Activated CD8-positive, alpha-beta T cell treated with anti-CD3 and anti-CD28 coated beads for 36 hours (primary cell): ENCODE measurements around the gene PDK1. TPM values are rescaled to one million over a fixed set of nuclear protein-coding genes. Genes with fewer than 3 reads are reported as not detected.
"Not testable (repeated sequence)": the region's sequence is repeated elsewhere in the genome, so short reads cannot be mapped to it uniquely, and the experiment has no call there.

Experiments
- ATAC-seq: fragments of 200-7000 bp; cut with Tn5 transposase; one replicate; pipeline ENCODE4 v1.10.0; 2021; ENCODE audit warnings: mild to moderate bottlenecking, moderate library complexity
- CTCF ChIA-PET: fragments of 350-600 bp; sonication (Branson Sonifier 250); formaldehyde crosslinking; loops from one replicate; lab custom pipeline; 2021; ENCODE audit warnings: antibody characterized with exemption; lab: Charles Lee
- POLR2A ChIA-PET: fragments of 350-600 bp; sonication (Branson Sonifier 250); formaldehyde crosslinking; loops from one replicate; lab custom pipeline; 2021; ENCODE audit warnings: antibody characterized with exemption; lab: Charles Lee
- DNase-seq: peaks from one replicate; pipeline ENCODE4 v3.0.0-alpha.2; 2020
- H3K27ac Mint-ChIP-seq: one replicate; pipeline ENCODE4 v1.8.0; 2021; ENCODE audit warnings: mild to moderate bottlenecking, mixed read lengths
- H3K27me3 Mint-ChIP-seq: one replicate; pipeline ENCODE4 v1.8.0; 2021; ENCODE audit warnings: mixed read lengths
- H3K36me3 Mint-ChIP-seq: one replicate; pipeline ENCODE4 v1.8.0; 2021; ENCODE audit warnings: low read depth, mixed read lengths
- H3K4me1 Mint-ChIP-seq: one replicate; pipeline ENCODE4 v1.8.0; 2021; ENCODE audit warnings: low read depth, mixed read lengths
- H3K4me3 Mint-ChIP-seq: one replicate; pipeline ENCODE4 v1.8.0; 2021; ENCODE audit warnings: mild to moderate bottlenecking, moderate library complexity, mixed read lengths
- H3K9me3 Mint-ChIP-seq: one replicate; pipeline ENCODE4 v1.8.0; 2021; ENCODE audit warnings: mixed read lengths
- CTCF ChIP-seq: fragments of 200-600 bp; IDR thresholded peaks from one replicate; pipeline ENCODE4 v1.8.0; 2022; ENCODE audit warnings: antibody characterized with exemption, mild to moderate bottlenecking
- intact Hi-C: fragments of 100-400 bp; cut with micrococcal nuclease; formaldehyde crosslinking; loops from one replicate; pipeline ENCODE4 v1.10.0; 2022
- total RNA-seq, 2 experiments: library from RNA; stranded (reverse); gene quantifications; one replicate each; pipeline ENCODE4 v1.2.3, GENCODE V29; 2021

Gene PDK1
- total RNA-seq, 2 experiments from 2014 or later = 65.8 to 70.7 TPM

- no peak overlapping the region for H3K4me3 Mint-ChIP-seq
- H3K9me3 Mint-ChIP-seq = no peaks in the 10 kb centered on the region
- H3K36me3 Mint-ChIP-seq = peaks cover 83% of the 10 kb centered on the region
- TF ChIP-seq CTCF = no peak
- ATAC-seq = peak; percentile 60
- H3K27me3 Mint-ChIP-seq = no peaks in the 10 kb centered on the region
- peak overlapping the region; percentile 25 for H3K27ac Mint-ChIP-seq
- CTCF ChIA-PET = interaction anchor here (0.6 kb wide), 1 partner anchor 550 kb away, joined by 4 read pairs; no protein-coding TSS in a partner anchor
- DNase-seq = no peak
- intact Hi-C loops = no loop called here
- H3K4me1 Mint-ChIP-seq = peaks cover 60% of the 10 kb centered on the region
- POLR2A ChIA-PET = no interaction called here
Observed at GRCh38 chr2:172586245-172586891, 30.5 kb downstream of the PDK1 start.

GRCh38 chr2:172587231-172587630 lies 31.3 kb downstream of the PDK1 start:
- peak; percentile 32 for DNase-seq
- H3K9me3 Mint-ChIP-seq, intact Hi-C loops, ATAC-seq, CTCF ChIA-PET, H3K4me3 Mint-ChIP-seq, H3K27ac Mint-ChIP-seq, H3K27me3 Mint-ChIP-seq: not testable (repeated sequence)
- Mint-ChIP-seq H3K36me3 (peaks cover 76% of the 10 kb centered on the region), H3K4me1 (peaks cover 58% of the 10 kb centered on the region)
- POLR2A ChIA-PET = interaction anchor here (1.1 to 1.2 kb wide), 3 partner anchors 12 to 106 kb away, joined by 4 to 8 read pairs (median 4); partner anchors contain the start of gene PDK1

GRCh38 chr2:172588931-172589330 lies 33.0 kb downstream of the PDK1 start:
- TF ChIP-seq CTCF = no peak
- peaks cover 76% of the 10 kb centered on the region for H3K36me3 Mint-ChIP-seq
- H3K27me3 Mint-ChIP-seq = no peaks in the 10 kb centered on the region
- CTCF ChIA-PET = interaction anchor here (1.1 to 3.4 kb wide), 2 partner anchors 86 to 127 kb away, joined by 3 to 11 read pairs; no protein-coding TSS in a partner anchor
- no peaks in the 10 kb centered on the region for H3K9me3 Mint-ChIP-seq
- no peak overlapping the region for H3K4me3 Mint-ChIP-seq
- peaks cover 47% of the 10 kb centered on the region for H3K4me1 Mint-ChIP-seq
- ATAC-seq = no peak
- intact Hi-C loops = no loop called here
- H3K27ac Mint-ChIP-seq = no peak overlapping the region
- no peak for DNase-seq
- POLR2A ChIA-PET = interaction anchor here (0.8 to 1.3 kb wide), 3 partner anchors 8 to 34 kb away, joined by 3 to 5 read pairs (median 4); no protein-coding TSS in a partner anchor

GRCh38 chr2:172591386-172591785 lies 35.5 kb downstream of the PDK1 start:
- ATAC-seq, H3K9me3 Mint-ChIP-seq, DNase-seq, POLR2A ChIA-PET, intact Hi-C loops, H3K27me3 Mint-ChIP-seq, H3K27ac Mint-ChIP-seq, H3K4me3 Mint-ChIP-seq: not testable (repeated sequence)
- H3K36me3 Mint-ChIP-seq = peaks cover 72% of the 10 kb centered on the region
- CTCF ChIA-PET = interaction anchor here (3.5 kb wide), 1 partner anchor 83 kb away, joined by 14 read pairs; no protein-coding TSS in a partner anchor
- H3K4me1 Mint-ChIP-seq = peaks cover 37% of the 10 kb centered on the region

GRCh38 chr2:172592190-172592589 lies 36.3 kb downstream of the PDK1 start:
- H3K27me3 Mint-ChIP-seq, intact Hi-C loops, DNase-seq, H3K9me3 Mint-ChIP-seq, ATAC-seq, H3K4me3 Mint-ChIP-seq, H3K27ac Mint-ChIP-seq: not testable (repeated sequence)
- Mint-ChIP-seq H3K4me1 (peaks cover 34% of the 10 kb centered on the region), H3K36me3 (peaks cover 70% of the 10 kb centered on the region)
- ChIA-PET CTCF (interaction anchor here (1.0 to 3.5 kb wide), 4 partner anchors 13 to 118 kb away, joined by 3 to 19 read pairs (median 12); no protein-coding TSS in a partner anchor), POLR2A (interaction anchor here (0.7 kb wide), 1 partner anchor 11 kb away, joined by 3 read pairs; no protein-coding TSS in a partner anchor)

GRCh38 chr2:172596776-172597175 lies 40.9 kb downstream of the PDK1 start:
- Mint-ChIP-seq H3K4me1 (peaks cover 16% of the 10 kb centered on the region), H3K9me3 (no peaks in the 10 kb centered on the region), H3K36me3 (peaks cover 54% of the 10 kb centered on the region), H3K4me3 (no peak overlapping the region), H3K27me3 (no peaks in the 10 kb centered on the region), H3K27ac (no peak overlapping the region)
- intact Hi-C loops = no loop called here
- POLR2A ChIA-PET = no interaction called here
- TF ChIP-seq CTCF = no peak
- DNase-seq (no peak), ATAC-seq (no peak)
- CTCF ChIA-PET = interaction anchor here (1.2 kb wide), 1 partner anchor 114 kb away, joined by 9 read pairs; no protein-coding TSS in a partner anchor
